Measurements from ENCODE around the gene FOXF2. TPM values are rescaled to one million over a fixed set of nuclear protein-coding genes. Genes with fewer than 3 reads are reported as not detected.
A peak's percentile ranks its signal among the peaks of the same experiment; 100 is the strongest.

FOXF2 gene
- total RNA-seq, 1 donor, result 1.1 TPM

DNA sequence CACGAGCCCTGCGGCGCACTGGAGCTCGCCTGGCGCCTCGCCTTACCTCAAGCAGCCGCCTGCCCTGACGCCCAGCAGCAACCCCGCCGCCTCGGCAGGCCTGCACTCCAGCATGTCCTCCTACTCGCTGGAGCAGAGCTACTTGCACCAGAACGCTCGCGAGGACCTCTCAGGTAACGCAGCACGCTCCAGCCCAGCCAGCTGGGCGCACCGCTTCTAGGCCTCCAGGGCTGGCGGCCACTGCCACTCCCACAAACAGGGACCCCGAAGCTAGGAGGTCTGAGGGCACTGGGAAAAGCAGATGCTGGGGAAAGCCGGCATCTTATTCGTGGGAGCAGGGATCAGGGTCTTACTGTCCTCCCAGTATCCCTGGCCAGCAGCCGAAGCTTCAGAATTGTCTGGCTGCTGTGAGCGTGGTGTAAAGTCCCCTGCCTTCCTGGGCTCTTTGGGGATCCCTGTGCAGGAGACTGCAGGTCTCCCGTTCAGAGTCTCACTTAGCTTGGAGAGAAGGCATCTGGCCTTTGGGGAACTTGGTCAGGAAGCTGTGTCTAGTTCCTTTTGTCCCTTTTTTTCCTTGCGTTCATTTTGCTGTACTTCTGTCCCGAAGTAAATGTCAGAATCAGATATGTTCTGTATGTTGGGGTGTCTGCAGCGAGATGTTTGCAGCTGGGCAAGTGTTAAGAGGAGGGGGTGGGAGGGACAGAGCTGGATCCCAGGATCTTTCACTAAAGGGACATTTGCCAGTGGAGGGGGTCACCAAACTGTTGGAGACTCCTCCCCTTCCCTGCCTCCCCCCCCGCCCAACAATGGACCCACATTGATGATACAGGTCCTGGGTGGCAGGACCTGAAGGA lies 1.8 kb downstream of the FOXF2 start:
- peak overlapping the region; percentile 72 for H3K4me3 ChIP-seq (ENCODE audit: insufficient read depth, low read length)
- TF ChIP-seq, protein P1, sequence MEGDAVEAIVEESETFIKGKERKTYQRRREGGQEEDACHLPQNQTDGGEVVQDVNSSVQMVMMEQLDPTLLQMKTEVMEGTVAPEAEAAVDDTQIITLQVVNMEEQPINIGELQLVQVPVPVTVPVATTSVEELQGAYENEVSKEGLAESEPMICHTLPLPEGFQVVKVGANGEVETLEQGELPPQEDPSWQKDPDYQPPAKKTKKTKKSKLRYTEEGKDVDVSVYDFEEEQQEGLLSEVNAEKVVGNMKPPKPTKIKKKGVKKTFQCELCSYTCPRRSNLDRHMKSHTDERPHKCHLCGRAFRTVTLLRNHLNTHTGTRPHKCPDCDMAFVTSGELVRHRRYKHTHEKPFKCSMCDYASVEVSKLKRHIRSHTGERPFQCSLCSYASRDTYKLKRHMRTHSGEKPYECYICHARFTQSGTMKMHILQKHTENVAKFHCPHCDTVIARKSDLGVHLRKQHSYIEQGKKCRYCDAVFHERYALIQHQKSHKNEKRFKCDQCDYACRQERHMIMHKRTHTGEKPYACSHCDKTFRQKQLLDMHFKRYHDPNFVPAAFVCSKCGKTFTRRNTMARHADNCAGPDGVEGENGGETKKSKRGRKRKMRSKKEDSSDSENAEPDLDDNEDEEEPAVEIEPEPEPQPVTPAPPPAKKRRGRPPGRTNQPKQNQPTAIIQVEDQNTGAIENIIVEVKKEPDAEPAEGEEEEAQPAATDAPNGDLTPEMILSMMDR (IDR thresholded peaks at IDR 0.05; ENCODE audit: extremely low read depth, low read depth, low read length), result no peak
- H3K79me2 ChIP-seq (ENCODE audit: insufficient read depth, low read length), result peaks cover 13% of the 10 kb centered on the region
- peak overlapping the region; percentile 56 for H2AFZ ChIP-seq (ENCODE audit: low read length)
- H3K27ac ChIP-seq (ENCODE audit: low read depth, low read length), result no peak overlapping the region
- H3K4me1 ChIP-seq (ENCODE audit: insufficient read depth, low read length), result no peaks in the 10 kb centered on the region
- H3K36me3 ChIP-seq (ENCODE audit: insufficient read depth, low read length), result peaks cover 5% of the 10 kb centered on the region
- peaks cover 13% of the 10 kb centered on the region for H3K27me3 ChIP-seq (ENCODE audit: insufficient read depth, low read length)
- H4K20me1 ChIP-seq (ENCODE audit: insufficient read depth, low read length), result no peaks in the 10 kb centered on the region
- no peaks in the 10 kb centered on the region for H3K9me3 ChIP-seq (ENCODE audit: low read depth, low read length)
- DNase-seq (ENCODE audit: insufficient read length, low spot score, missing footprints), result peak; percentile 95
- peak overlapping the region; percentile 79 for H3K4me2 ChIP-seq (ENCODE audit: insufficient read depth, low read length)

DNA sequence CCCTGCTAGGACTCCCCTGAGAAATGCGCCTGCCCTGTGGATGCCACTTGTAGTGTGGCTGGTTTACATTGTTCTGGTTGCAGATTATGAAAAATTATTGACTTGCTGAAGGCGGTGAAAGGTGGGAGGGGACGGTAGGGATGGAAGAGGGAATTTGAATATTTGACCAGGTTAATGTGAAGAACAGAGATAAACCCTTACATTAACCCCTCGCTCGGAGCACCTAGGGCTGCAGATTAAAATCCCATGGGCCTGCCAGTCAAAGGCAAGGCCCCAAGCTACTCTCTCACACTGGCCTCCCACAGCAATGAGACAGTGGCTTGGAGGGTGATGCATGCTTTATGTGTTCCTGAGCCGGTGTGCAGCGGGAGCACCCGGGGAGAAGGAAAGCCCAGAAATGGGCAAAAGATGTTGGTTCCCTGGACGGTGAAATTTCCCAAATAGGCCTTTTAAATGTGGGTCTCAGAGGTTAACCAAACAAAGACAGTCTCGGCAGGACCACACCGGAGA lies 2.5 kb downstream of the FOXF2 start:
- H3K27ac ChIP-seq (ENCODE audit: low read depth, low read length), result no peak overlapping the region
- TF ChIP-seq, protein P1 (IDR thresholded peaks at IDR 0.05; ENCODE audit: extremely low read depth, low read depth, low read length), result no peak

GRCh38 chr6:1392813-1393640 lies 3.7 kb downstream of the FOXF2 start:
- no peak overlapping the region for H3K4me3 ChIP-seq (ENCODE audit: insufficient read depth, low read length)

More for the DNA sequence above, 2.5 kb downstream of the FOXF2 start:
- H4K20me1 ChIP-seq (ENCODE audit: insufficient read depth, low read length), result no peaks in the 10 kb centered on the region
- H3K79me2 ChIP-seq (ENCODE audit: insufficient read depth, low read length), result peaks cover 13% of the 10 kb centered on the region
- no peak overlapping the region for H3K4me3 ChIP-seq (ENCODE audit: insufficient read depth, low read length)
- H3K4me1 ChIP-seq (ENCODE audit: insufficient read depth, low read length), result no peaks in the 10 kb centered on the region
- H2AFZ ChIP-seq (ENCODE audit: low read length), result no peak overlapping the region
- H3K27me3 ChIP-seq (ENCODE audit: insufficient read depth, low read length), result peaks cover 13% of the 10 kb centered on the region
- peaks cover 5% of the 10 kb centered on the region for H3K36me3 ChIP-seq (ENCODE audit: insufficient read depth, low read length)
- peak; percentile 91 for DNase-seq (ENCODE audit: insufficient read length, low spot score, missing footprints)
- H3K9me3 ChIP-seq (ENCODE audit: low read depth, low read length), result no peaks in the 10 kb centered on the region
- no peak overlapping the region for H3K4me2 ChIP-seq (ENCODE audit: insufficient read depth, low read length)

More at GRCh38 chr6:1392813-1393640, 3.7 kb downstream of the FOXF2 start:
- Histone ChIP-seq H3K4me2 (ENCODE audit: insufficient read depth, low read length) (no peak overlapping the region), H3K27ac (ENCODE audit: low read depth, low read length) (no peak overlapping the region), H3K27me3 (ENCODE audit: insufficient read depth, low read length) (peaks cover 10% of the 10 kb centered on the region), H2AFZ (ENCODE audit: low read length) (no peak overlapping the region), H3K9me3 (ENCODE audit: low read depth, low read length) (no peaks in the 10 kb centered on the region), H3K4me1 (ENCODE audit: insufficient read depth, low read length) (no peaks in the 10 kb centered on the region), H4K20me1 (ENCODE audit: insufficient read depth, low read length) (no peaks in the 10 kb centered on the region), H3K79me2 (ENCODE audit: insufficient read depth, low read length) (peaks cover 13% of the 10 kb centered on the region), H3K36me3 (ENCODE audit: insufficient read depth, low read length) (peaks cover 5% of the 10 kb centered on the region)
- DNase-seq (ENCODE audit: insufficient read length, low spot score, missing footprints), result peak; percentile 73
- TF ChIP-seq, protein P1 (IDR thresholded peaks at IDR 0.05; ENCODE audit: extremely low read depth, low read depth, low read length), result no peak

Data from osteoblast (primary cell).